Measurements from ENCODE around the gene WDR35. TPM values are rescaled to one million over a fixed set of nuclear protein-coding genes. Genes with fewer than 3 reads are reported as not detected.

The WDR35 gene
- total and polyA plus RNA-seq, 2 of the 4 experiments (the other 2 are of a cell fraction), result 3.4 to 8.1 TPM

DNA sequence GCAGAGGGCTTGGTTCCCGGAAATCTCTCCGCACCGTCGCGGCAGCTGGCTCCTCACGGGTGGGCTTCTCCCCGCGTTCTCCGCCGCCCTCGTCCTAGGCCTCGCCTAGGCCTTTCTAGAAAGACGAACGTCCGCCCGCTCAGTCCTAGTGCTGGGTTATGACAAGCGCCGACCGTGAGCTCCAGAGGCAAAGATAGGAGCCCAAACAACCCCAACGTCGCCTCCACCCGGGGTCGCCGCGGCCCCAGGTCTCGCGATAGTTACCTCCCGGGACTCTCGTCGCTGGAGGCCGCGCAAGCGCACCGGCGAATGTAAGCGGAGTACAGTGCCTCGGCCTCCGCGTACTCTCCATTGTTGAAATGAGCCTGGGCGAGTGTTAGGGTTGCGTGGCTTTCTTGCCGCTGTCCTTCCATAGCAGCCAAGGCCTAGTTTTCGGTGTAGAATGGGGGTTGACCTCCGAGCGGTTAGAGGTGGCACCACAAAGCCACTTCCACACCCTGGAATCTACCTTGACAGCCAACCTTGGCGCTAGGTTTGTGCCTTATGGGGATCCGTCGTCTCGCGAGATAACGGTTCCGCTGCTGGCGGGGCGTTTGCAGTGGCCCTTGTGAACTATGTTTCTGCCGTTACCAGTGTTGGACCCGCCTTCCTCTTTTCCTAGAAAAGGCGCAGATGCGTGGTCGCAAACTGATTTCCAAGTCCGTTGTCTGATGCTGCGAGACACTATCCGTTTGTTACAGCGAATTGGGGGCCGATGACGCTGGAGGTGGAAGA is 88.3 kb downstream of the WDR35 start, which contains the start of gene TTC32:
TSS of gene TTC32 (minus strand) at position 542 of the 774 bp plus-strand sequence. CDS start at position 413, 129 bp downstream.
- Histone ChIP-seq H3K9ac (ENCODE audit: low read depth, low read length) (peak within 1 kb of the TSS; percentile 93), H3K4me2 (ENCODE audit: low read depth, low read length) (peak within 1 kb of the TSS; percentile 100)
- in situ Hi-C loops (cut with MboI; ENCODE audit: low sequenced_read_pairs), result no loop called here

More for the DNA sequence above, 88.3 kb downstream of the WDR35 start, which contains the start of gene TTC32:
- peaks cover 11% of the 10 kb centered on the region for H3K4me1 ChIP-seq (ENCODE audit: control insufficient read depth, insufficient read depth, low read length)
- peak within 1 kb of the TSS; percentile 99 for H3K14ac ChIP-seq (replicated peaks; ENCODE audit: low read depth, low read length)
- peaks cover 10% of the 10 kb centered on the region; the same call in 1 of the 2 replicates for H4K20me1 ChIP-seq (ENCODE audit: insufficient read depth, low read length)
- 0% methylated on average over 16 of the region's 65 CpGs; no CpG with 5 or more reads in 1 of the 2 experiments for WGBS, 2 experiments (ENCODE audit: extremely low coverage in 2 of 2, insufficient read length in 1 of 2)
- peak within 1 kb of the TSS; percentile 99 for H2AFZ ChIP-seq (replicated peaks; ENCODE audit: low read length, poor library complexity)
- peak within 1 kb of the TSS; percentile 98 for H3K23ac ChIP-seq (ENCODE audit: low read depth, low read length)
- peak within 1 kb of the TSS; percentile 95 for H2BK5ac ChIP-seq (ENCODE audit: low read depth, low read length, poor library complexity, severe bottlenecking)
- TF ChIP-seq CEBPB (IDR thresholded peaks at IDR 0.05; ENCODE audit: low read depth, low read length), result no peak
- TF ChIP-seq POLR2A (IDR thresholded peaks at IDR 0.05; ENCODE audit: low read depth, low read length), result peak; percentile 81
- no peak for TF ChIP-seq RFX5 (IDR thresholded peaks at IDR 0.05; ENCODE audit: low read depth, low read length)
- TF ChIP-seq BHLHE40 (IDR thresholded peaks at IDR 0.05; ENCODE audit: low read depth, low read length), result 0 out of 2 replicates have a peak, but pooled peaks have one; percentile 3
- TF ChIP-seq SMC3 (IDR thresholded peaks at IDR 0.05; ENCODE audit: low read depth, low read length), result no peak
- no peak for TF ChIP-seq FOS (IDR thresholded peaks at IDR 0.05; ENCODE audit: low read depth, low read length)
- no peak for TF ChIP-seq RCOR1 (IDR thresholded peaks at IDR 0.05; ENCODE audit: insufficient replicate concordance, low read length)
- TF ChIP-seq, protein P1, sequence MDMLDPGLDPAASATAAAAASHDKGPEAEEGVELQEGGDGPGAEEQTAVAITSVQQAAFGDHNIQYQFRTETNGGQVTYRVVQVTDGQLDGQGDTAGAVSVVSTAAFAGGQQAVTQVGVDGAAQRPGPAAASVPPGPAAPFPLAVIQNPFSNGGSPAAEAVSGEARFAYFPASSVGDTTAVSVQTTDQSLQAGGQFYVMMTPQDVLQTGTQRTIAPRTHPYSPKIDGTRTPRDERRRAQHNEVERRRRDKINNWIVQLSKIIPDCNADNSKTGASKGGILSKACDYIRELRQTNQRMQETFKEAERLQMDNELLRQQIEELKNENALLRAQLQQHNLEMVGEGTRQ (IDR thresholded peaks at IDR 0.05; ENCODE audit: low read depth, low read length), result no peak
- TF ChIP-seq, protein P2, sequence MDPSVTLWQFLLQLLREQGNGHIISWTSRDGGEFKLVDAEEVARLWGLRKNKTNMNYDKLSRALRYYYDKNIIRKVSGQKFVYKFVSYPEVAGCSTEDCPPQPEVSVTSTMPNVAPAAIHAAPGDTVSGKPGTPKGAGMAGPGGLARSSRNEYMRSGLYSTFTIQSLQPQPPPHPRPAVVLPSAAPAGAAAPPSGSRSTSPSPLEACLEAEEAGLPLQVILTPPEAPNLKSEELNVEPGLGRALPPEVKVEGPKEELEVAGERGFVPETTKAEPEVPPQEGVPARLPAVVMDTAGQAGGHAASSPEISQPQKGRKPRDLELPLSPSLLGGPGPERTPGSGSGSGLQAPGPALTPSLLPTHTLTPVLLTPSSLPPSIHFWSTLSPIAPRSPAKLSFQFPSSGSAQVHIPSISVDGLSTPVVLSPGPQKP (IDR thresholded peaks at IDR 0.05; ENCODE audit: borderline replicate concordance, low read depth, low read length), result no peak
- no peak for TF ChIP-seq MXI1 (IDR thresholded peaks at IDR 0.05; ENCODE audit: borderline replicate concordance, low read depth, low read length)
- no peak for TF ChIP-seq NFE2L2 (IDR thresholded peaks at IDR 0.05; ENCODE audit: low read depth, low read length)
- TF ChIP-seq MAZ (IDR thresholded peaks at IDR 0.05; ENCODE audit: borderline replicate concordance, low read depth, low read length), result peak; percentile 26; the same call in 1 of the 2 replicates
- no peak for TF ChIP-seq MAFK (IDR thresholded peaks at IDR 0.05; ENCODE audit: low read depth, low read length)
- TF ChIP-seq RAD21 (IDR thresholded peaks at IDR 0.05; ENCODE audit: low read length), result no peak
- ChIA-PET CTCF (no interaction called here), POLR2A (ENCODE audit: unreplicated experiment) (no interaction called here)
- H3K36me3 ChIP-seq (ENCODE audit: control insufficient read depth, insufficient read depth, low read length), result 0 out of 2 replicates have a peak, but pooled peaks cover 1% of the 10 kb centered on the region
- peaks cover 17 to 35% of the 10 kb centered on the region in 2 experiments for H3K79me1 ChIP-seq (ENCODE audit: low read depth in 1 of 2, low read length in 2 of 2)
- peak within 1 kb of the TSS; percentile 91 for H2AK9ac ChIP-seq (replicated peaks; ENCODE audit: low read depth, low read length, poor library complexity)
- H4K8ac ChIP-seq (ENCODE audit: low read depth in 2 of 2, low read length in 2 of 2), result peak within 1 kb of the TSS; percentile 94 to 100
- dilution Hi-C loops (cut with HindIII; ENCODE audit: low sequenced_read_pairs, unreplicated experiment) (no loop called here), intact Hi-C loops (cut with micrococcal nuclease) (no loop called here)
- peak within 1 kb of the TSS; percentile 76 for H3K4me3 ChIP-seq (ENCODE audit: insufficient read depth, low read depth, low read length)
- ATAC-seq (ENCODE audit: low read depth) (peak; percentile 96), DNase-seq (peak; percentile 94)
- peak within 1 kb of the TSS; percentile 99 for H4K91ac ChIP-seq (ENCODE audit: insufficient read depth, low read depth, low read length)
- H4K5ac ChIP-seq (ENCODE audit: low read depth, low read length), result peak within 1 kb of the TSS; percentile 99
- H2AK5ac ChIP-seq (ENCODE audit: low read depth, low read length), result peak within 1 kb of the TSS; percentile 50
- peak within 1 kb of the TSS; percentile 95 for H3K18ac ChIP-seq (ENCODE audit: low read depth, low read length)
- BruUV-seq (replicated peaks), result no TSS peak
- H3K27me3 ChIP-seq (ENCODE audit: control insufficient read depth, insufficient read depth, low read length), result no peaks in the 10 kb centered on the region
- peak within 1 kb of the TSS; percentile 99 for H3K4ac ChIP-seq (ENCODE audit: low read depth, low read length)
- no peaks in the 10 kb centered on the region for H3K9me3 ChIP-seq (ENCODE audit: control insufficient read depth, insufficient read depth, low read length)
- H2BK15ac ChIP-seq (ENCODE audit: low read depth, low read length), result peak within 1 kb of the TSS; percentile 100
- H3K27ac ChIP-seq (ENCODE audit: insufficient read depth, low read length), result peak within 1 kb of the TSS; percentile 95
- no peaks in the 10 kb centered on the region; the same call in 1 of the 2 replicates for H3K9me1 ChIP-seq (ENCODE audit: insufficient read depth, low read length)
- H2BK120ac ChIP-seq (ENCODE audit: low read depth, low read length), result peak within 1 kb of the TSS; percentile 99
- H3K56ac ChIP-seq (ENCODE audit: extremely low read depth, insufficient read depth, low read length), result peak within 1 kb of the TSS; percentile 91
- H2BK20ac ChIP-seq (ENCODE audit: low read depth, low read length), result peak within 1 kb of the TSS; percentile 95
